Muscle layer of duodenum (tissue), 2 donors: ENCODE data around the gene NTF3.

ENCODE experiments used
- H3K27ac ChIP-seq: one replicate; pipeline ENCODE4 v1.7.0; 2013; ENCODE audit warnings: mild to moderate bottlenecking, low read length
- H3K27me3 ChIP-seq: one replicate; pipeline ENCODE4 v1.7.0; 2013; ENCODE audit warnings: low read depth, mild to moderate bottlenecking, control low read depth, low read length
- H3K36me3 ChIP-seq, 2 donors: one replicate each; pipeline ENCODE4 v1.7.0; 2013; ENCODE audit warnings: low read length in 2 of 2, control low read depth in 1 of 2, mild to moderate bottlenecking in 1 of 2; ENCODE audit not compliant: insufficient read depth in 2 of 2, control insufficient read depth in 1 of 2
- H3K4me1 ChIP-seq, 2 donors: one replicate each; pipeline ENCODE4 v1.7.0; 2013; ENCODE audit warnings: low read length in 2 of 2, mild to moderate bottlenecking in 2 of 2, control low read depth in 1 of 2, moderate library complexity in 1 of 2; ENCODE audit not compliant: insufficient read depth in 2 of 2, control insufficient read depth in 1 of 2
- H3K4me3 ChIP-seq, 2 donors: one replicate each; pipeline ENCODE4 v1.7.0; 2013; ENCODE audit warnings: low read length in 2 of 2, low read depth in 1 of 2, mild to moderate bottlenecking in 1 of 2
- H3K9me3 ChIP-seq, 2 donors: one replicate each; pipeline ENCODE4 v1.7.0; 2013; ENCODE audit warnings: low read length in 2 of 2, control low read depth in 1 of 2, mild to moderate bottlenecking in 1 of 2; ENCODE audit not compliant: control insufficient read depth in 1 of 2
- donor health status: healthy.

The NTF3 gene

GRCh38 chr12:5480218-5480937 lies 48.5 kb downstream of the NTF3 start:
- Histone ChIP-seq H3K27ac (no peak overlapping the region), H3K36me3 (no peaks in the 10 kb centered on the region), H3K9me3 (no peaks in the 10 kb centered on the region), H3K27me3 (no peaks in the 10 kb centered on the region), H3K4me1 (no peaks in the 10 kb centered on the region), H3K4me3 (no peak overlapping the region)

GRCh38 chr12:5480938-5481303 lies 49.0 kb downstream of the NTF3 start:
- H3K4me3 ChIP-seq: no peak overlapping the region
- no peaks in the 10 kb centered on the region for H3K4me1 ChIP-seq
- no peaks in the 10 kb centered on the region for H3K27me3 ChIP-seq
- no peak overlapping the region for H3K27ac ChIP-seq
- H3K9me3 ChIP-seq: no peaks in the 10 kb centered on the region
- H3K36me3 ChIP-seq: no peaks in the 10 kb centered on the region

- Histone ChIP-seq H3K4me3 (no peak overlapping the region), H3K27me3 (no peaks in the 10 kb centered on the region), H3K27ac (no peak overlapping the region), H3K4me1 (no peaks in the 10 kb centered on the region), H3K9me3 (no peaks in the 10 kb centered on the region), H3K36me3 (no peaks in the 10 kb centered on the region)
Measured at GRCh38 chr12:5481645-5482044, 49.7 kb downstream of the NTF3 start.

- Histone ChIP-seq H3K27me3 (no peaks in the 10 kb centered on the region), H3K4me3 (no peak overlapping the region), H3K27ac (no peak overlapping the region), H3K9me3 (no peaks in the 10 kb centered on the region), H3K4me1 (no peaks in the 10 kb centered on the region), H3K36me3 (no peaks in the 10 kb centered on the region)
Measured at GRCh38 chr12:5484426-5484825, 52.5 kb downstream of the NTF3 start.

GRCh38 chr12:5485454-5485853 lies 53.5 kb downstream of the NTF3 start:
- H3K27me3 ChIP-seq: no peaks in the 10 kb centered on the region
- no peak overlapping the region for H3K4me3 ChIP-seq
- H3K27ac ChIP-seq: no peak overlapping the region
- no peaks in the 10 kb centered on the region for H3K9me3 ChIP-seq
- no peaks in the 10 kb centered on the region for H3K4me1 ChIP-seq
- H3K36me3 ChIP-seq: no peaks in the 10 kb centered on the region

- no peaks in the 10 kb centered on the region for H3K4me1 ChIP-seq
- no peaks in the 10 kb centered on the region for H3K36me3 ChIP-seq
- H3K27ac ChIP-seq: no peak overlapping the region
Measured at GRCh38 chr12:5487076-5487475, 55.2 kb downstream of the NTF3 start.

GRCh38 chr12:5487948-5488625 lies 56.2 kb downstream of the NTF3 start:
- no peak overlapping the region for H3K27ac ChIP-seq
- H3K9me3 ChIP-seq: no peaks in the 10 kb centered on the region
- no peak overlapping the region for H3K4me3 ChIP-seq
- no peaks in the 10 kb centered on the region for H3K36me3 ChIP-seq
- H3K4me1 ChIP-seq: no peaks in the 10 kb centered on the region
- no peaks in the 10 kb centered on the region for H3K27me3 ChIP-seq

More at GRCh38 chr12:5487076-5487475, 55.2 kb downstream of the NTF3 start:
- no peak overlapping the region for H3K4me3 ChIP-seq
- H3K9me3 ChIP-seq: no peaks in the 10 kb centered on the region
- H3K27me3 ChIP-seq: no peaks in the 10 kb centered on the region

GRCh38 chr12:5488626-5488955 lies 56.7 kb downstream of the NTF3 start:
- H3K4me3 ChIP-seq: no peak overlapping the region
- H3K27ac ChIP-seq: no peak overlapping the region
- no peaks in the 10 kb centered on the region for H3K9me3 ChIP-seq
- no peaks in the 10 kb centered on the region for H3K4me1 ChIP-seq
- H3K36me3 ChIP-seq: no peaks in the 10 kb centered on the region
- H3K27me3 ChIP-seq: no peaks in the 10 kb centered on the region

- H3K9me3 ChIP-seq: no peaks in the 10 kb centered on the region
- H3K36me3 ChIP-seq: no peaks in the 10 kb centered on the region
- no peaks in the 10 kb centered on the region for H3K4me1 ChIP-seq
- no peaks in the 10 kb centered on the region for H3K27me3 ChIP-seq
- H3K27ac ChIP-seq: no peak overlapping the region
- no peak overlapping the region for H3K4me3 ChIP-seq
Measured at GRCh38 chr12:5489017-5489416, 57.1 kb downstream of the NTF3 start.

- no peaks in the 10 kb centered on the region for H3K4me1 ChIP-seq
- H3K9me3 ChIP-seq: no peaks in the 10 kb centered on the region
- no peak overlapping the region for H3K27ac ChIP-seq
- no peak overlapping the region for H3K4me3 ChIP-seq
- no peaks in the 10 kb centered on the region for H3K27me3 ChIP-seq
- H3K36me3 ChIP-seq: no peaks in the 10 kb centered on the region
Measured at GRCh38 chr12:5489760-5490406, 58.0 kb downstream of the NTF3 start.

- Histone ChIP-seq H3K4me1 (peaks cover 0 to 5% of the 10 kb centered on the region in 2 donors), H3K27ac (no peak overlapping the region), H3K36me3 (no peaks in the 10 kb centered on the region), H3K9me3 (no peaks in the 10 kb centered on the region), H3K27me3 (no peaks in the 10 kb centered on the region), H3K4me3 (no peak overlapping the region)
Measured at GRCh38 chr12:5492562-5492961, 60.7 kb downstream of the NTF3 start.
